ENCODE data around the gene BFSP1. TPM values are rescaled to one million over a fixed set of nuclear protein-coding genes. Genes with fewer than 3 reads are reported as not detected.

Gene BFSP1
- total RNA-seq, 4 donors from 2014 or later: 0.38 to 2.0 (median 0.98) TPM

GRCh38 chr20:17571153-17571527 is 40.0 kb upstream of the BFSP1 start:
- no peak for DNase-seq (ENCODE audit: low spot score)

GRCh38 chr20:17570347-17571152 is 39.4 kb upstream of the BFSP1 start:
- DNase-seq (ENCODE audit: low spot score): no peak
- peak; percentile 58 for ATAC-seq (ENCODE audit: low FRiP score)
- TF ChIP-seq CTCF (IDR thresholded peaks at IDR 0.05): no peak

More at GRCh38 chr20:17571153-17571527, 40.0 kb upstream of the BFSP1 start:
- no peak for ATAC-seq (ENCODE audit: low FRiP score)
- no peak for TF ChIP-seq CTCF (IDR thresholded peaks at IDR 0.05)

- DNase-seq (ENCODE audit: low spot score) (peak; percentile 55), ATAC-seq (ENCODE audit: low FRiP score) (peak; percentile 85)
- TF ChIP-seq CTCF (IDR thresholded peaks at IDR 0.05): no peak
Measured at GRCh38 chr20:17569616-17570346, 38.6 kb upstream of the BFSP1 start, which contains the start of gene DSTN. Gene DSTN (plus strand): TSS chr20:17570075. CDS start chr20:17570209, 134 bp downstream.

- ATAC-seq (ENCODE audit: low FRiP score) (peak; percentile 41), DNase-seq (ENCODE audit: low spot score) (peak; percentile 56)
- TF ChIP-seq CTCF (IDR thresholded peaks at IDR 0.05): no peak
Measured at GRCh38 chr20:17568972-17569521, 37.9 kb upstream of the BFSP1 start.

GRCh38 chr20:17568045-17568788 is 37.0 kb upstream of the BFSP1 start:
- TF ChIP-seq CTCF (IDR thresholded peaks at IDR 0.05): no peak
- ATAC-seq (ENCODE audit: low FRiP score): no peak
- DNase-seq (ENCODE audit: low spot score): no peak

- no peak for TF ChIP-seq CTCF (IDR thresholded peaks at IDR 0.05)
- ATAC-seq (ENCODE audit: low FRiP score): no peak
- DNase-seq (ENCODE audit: low spot score): no peak
Measured at GRCh38 chr20:17566345-17566744, 35.2 kb upstream of the BFSP1 start.
